22Rv1 (cell line): ENCODE results near the gene KRT79.

Source experiments
- H3K27ac ChIP-seq: fragments of 450-650 bp; 2 replicates; pipeline ENCODE4 v1.5.1; 2017
- ZFX ChIP-seq: fragments of 450-650 bp; IDR thresholded peaks from 2 replicates; pipeline ENCODE4 v1.6.1; 2017; ENCODE audit warnings: antibody characterized with exemption, borderline replicate concordance
- TF ChIP-seq, protein P1 (sequence below): fragments of 450-650 bp; IDR thresholded peaks from 2 replicates; pipeline ENCODE4 v1.5.1; 2017; ENCODE audit warnings: mild to moderate bottlenecking

KRT79 gene

DNA sequence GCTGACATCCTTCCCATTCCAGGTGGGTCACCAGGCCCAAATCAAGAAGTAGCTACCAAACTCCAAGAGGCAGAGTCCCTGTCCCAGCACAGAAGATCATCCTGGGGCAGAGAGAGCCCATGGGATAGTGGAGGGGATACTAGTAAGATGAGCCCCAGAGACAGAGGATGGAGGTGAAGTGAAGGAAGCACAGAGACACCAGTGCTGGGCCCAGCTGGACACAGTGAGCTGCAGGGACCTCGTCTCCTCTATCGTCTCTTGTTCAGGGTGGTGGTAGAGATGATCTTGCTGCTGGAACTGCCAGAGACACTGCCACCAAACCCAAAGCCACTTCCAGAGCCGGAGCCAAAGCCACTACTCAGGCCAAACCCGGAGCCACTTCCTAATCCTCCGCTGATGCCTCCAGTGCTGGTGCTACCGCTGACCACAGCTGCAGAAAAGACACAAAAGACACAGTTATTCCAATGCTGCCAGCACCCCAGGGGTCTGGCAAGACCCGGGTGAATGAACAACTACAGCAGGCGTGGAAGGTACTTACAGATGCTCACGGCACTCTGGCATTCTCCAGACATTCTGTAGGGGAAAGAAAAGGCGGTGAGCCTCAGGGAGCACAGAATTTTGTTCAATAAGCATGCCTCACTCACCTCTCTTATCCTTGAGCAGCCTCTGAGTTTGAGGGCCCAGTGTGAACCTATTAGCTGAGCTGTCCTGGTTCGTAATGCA is 27.1 kb downstream of the KRT79 start:
- no peak overlapping the region for H3K27ac ChIP-seq

GRCh38 chr12:52806169-52806811 is 27.8 kb downstream of the KRT79 start:
- H3K27ac ChIP-seq: no peak overlapping the region
- no peak for TF ChIP-seq ZFX
- TF ChIP-seq, protein P1, sequence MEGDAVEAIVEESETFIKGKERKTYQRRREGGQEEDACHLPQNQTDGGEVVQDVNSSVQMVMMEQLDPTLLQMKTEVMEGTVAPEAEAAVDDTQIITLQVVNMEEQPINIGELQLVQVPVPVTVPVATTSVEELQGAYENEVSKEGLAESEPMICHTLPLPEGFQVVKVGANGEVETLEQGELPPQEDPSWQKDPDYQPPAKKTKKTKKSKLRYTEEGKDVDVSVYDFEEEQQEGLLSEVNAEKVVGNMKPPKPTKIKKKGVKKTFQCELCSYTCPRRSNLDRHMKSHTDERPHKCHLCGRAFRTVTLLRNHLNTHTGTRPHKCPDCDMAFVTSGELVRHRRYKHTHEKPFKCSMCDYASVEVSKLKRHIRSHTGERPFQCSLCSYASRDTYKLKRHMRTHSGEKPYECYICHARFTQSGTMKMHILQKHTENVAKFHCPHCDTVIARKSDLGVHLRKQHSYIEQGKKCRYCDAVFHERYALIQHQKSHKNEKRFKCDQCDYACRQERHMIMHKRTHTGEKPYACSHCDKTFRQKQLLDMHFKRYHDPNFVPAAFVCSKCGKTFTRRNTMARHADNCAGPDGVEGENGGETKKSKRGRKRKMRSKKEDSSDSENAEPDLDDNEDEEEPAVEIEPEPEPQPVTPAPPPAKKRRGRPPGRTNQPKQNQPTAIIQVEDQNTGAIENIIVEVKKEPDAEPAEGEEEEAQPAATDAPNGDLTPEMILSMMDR: no peak

More for the DNA sequence above, 27.1 kb downstream of the KRT79 start:
- no peak for TF ChIP-seq ZFX
- TF ChIP-seq, protein P1: no peak

DNA sequence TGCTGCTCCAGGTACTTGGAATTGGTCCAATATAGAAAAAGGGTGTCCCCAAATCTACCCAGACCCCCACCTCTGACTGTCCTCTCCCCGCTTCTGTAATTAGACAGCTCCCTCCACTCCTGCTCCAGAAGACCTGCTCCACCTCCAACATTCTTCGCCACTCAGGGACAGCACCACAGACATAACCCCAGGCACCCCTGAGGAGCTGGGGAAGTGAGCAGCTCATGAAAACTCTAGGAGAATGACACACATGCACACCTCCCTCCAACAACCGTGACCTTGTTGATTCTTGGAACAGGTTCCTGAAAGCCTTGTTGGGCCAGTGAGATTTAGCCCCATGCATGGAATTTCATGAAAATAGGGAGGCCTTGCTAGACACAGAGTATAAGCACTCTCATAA is 28.4 kb downstream of the KRT79 start:
- no peak overlapping the region for H3K27ac ChIP-seq
- TF ChIP-seq, protein P1: no peak
- no peak for TF ChIP-seq ZFX

DNA sequence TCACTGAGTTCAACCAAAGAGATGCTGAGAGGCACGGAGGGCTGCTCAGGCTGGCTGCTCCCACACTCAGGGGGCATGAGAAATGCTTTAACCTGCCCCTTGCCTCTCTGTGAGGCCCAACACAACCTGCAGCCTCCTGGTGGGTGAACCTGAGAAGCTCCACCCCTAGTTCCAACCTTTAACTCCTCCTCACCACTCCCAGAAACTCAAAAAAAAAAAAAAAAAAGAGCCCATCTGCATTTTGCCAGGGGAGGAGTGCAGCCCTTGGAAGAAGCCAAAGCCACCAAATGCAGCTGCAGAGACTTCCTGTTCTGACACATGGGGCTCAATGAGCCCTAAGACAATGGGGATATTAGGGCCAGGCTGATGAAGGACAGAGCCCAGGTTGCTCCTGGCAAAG is 29.1 kb downstream of the KRT79 start:
- TF ChIP-seq, protein P1: no peak
- no peak for TF ChIP-seq ZFX
- no peak overlapping the region for H3K27ac ChIP-seq

DNA sequence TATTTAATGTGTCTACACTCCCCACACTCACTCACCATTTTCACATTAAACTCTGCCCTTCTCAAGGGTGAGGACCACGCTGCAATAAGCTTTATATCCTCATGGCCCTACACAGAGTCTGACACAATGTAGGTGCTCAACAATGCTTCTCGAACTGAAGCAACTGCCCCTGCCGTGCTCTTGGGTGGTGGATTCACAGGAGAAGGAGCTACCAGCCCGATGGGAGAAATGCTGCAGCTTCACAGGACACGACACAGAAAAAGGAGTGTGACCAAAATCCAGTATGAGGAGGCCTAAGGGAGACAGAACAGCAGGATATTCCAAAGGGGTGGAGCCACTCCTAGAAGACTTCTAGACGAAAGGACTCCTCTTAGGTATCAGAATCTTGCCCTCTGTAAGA is 31.7 kb downstream of the KRT79 start:
- H3K27ac ChIP-seq: no peak overlapping the region
- TF ChIP-seq ZFX: no peak
- TF ChIP-seq, protein P1: no peak

- no peak overlapping the region for H3K27ac ChIP-seq
- TF ChIP-seq, protein P1: no peak
- no peak for TF ChIP-seq ZFX
Observed at GRCh38 chr12:52801773-52802172, 32.3 kb downstream of the KRT79 start.

DNA sequence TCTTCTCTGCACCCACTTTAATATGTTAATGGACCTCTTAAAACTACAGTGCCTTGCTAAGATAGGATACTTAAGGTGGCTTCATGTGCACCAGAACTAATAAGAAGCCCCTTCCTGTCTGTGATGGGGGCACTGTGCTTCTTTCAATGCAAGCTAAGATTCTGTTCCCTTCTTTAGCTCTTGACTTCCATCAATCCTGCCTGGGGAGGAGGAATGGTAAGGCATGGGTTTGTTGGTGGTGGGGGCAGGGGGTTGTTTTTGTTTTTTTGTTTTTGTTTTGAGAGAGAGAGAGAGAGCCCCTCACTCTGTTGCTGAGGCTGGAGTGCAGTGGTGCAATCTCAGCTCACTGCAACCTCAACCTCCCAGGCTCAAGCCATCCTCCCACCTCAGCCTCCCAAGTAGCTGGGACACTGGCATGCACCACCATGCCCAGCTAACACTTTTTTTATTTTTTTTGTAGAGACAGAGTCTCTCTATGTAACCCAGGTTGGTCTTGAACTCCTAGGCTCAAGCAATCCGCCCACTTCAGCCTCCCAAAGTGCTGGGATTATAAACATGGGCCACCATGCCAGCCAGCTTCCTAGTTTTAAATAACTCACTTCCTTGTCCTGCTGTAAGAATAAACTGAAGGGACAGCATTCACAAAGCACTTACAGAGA is 33.7 kb downstream of the KRT79 start:
- peak overlapping the region; percentile 34 for H3K27ac ChIP-seq
- TF ChIP-seq ZFX: no peak
- TF ChIP-seq, protein P1: no peak
